HCT116 (cell line): Measurements from ENCODE around the gene TAF15. TPM values are rescaled to one million over a fixed set of nuclear protein-coding genes. Genes with fewer than 3 reads are reported as not detected.

Source experiments
- ATAC-seq: fragments of 200-7000 bp; cut with Tn5 transposase; 2 replicates; pipeline ENCODE4 v1.9.1; 2020; ENCODE audit warnings: mild to moderate bottlenecking, moderate library complexity
- BruUV-seq: library from RNA; stranded (reverse); fragments of 400-500 nt; replicated peaks from 2 replicates; lab custom pipeline; 2021; lab: Mats Ljungman, UMichigan
- CTCF ChIA-PET: fragments of 300-600 bp; sonication (Branson Sonifier 250); formaldehyde crosslinking; loops from one replicate; lab custom pipeline; 2021; ENCODE audit warnings: antibody characterized with exemption; lab: Charles Lee
- POLR2A ChIA-PET: fragments of 300-600, 350-600 bp; sonication (Branson Sonifier 250); formaldehyde crosslinking; loops from one replicate; lab custom pipeline; 2021; ENCODE audit warnings: antibody characterized with exemption; lab: Charles Lee
- RAD21 ChIA-PET, 2 experiments: fragments of 300-600 bp; sonication (Branson Sonifier 250); formaldehyde crosslinking; loops; one replicate each; lab custom pipeline; 2023; ENCODE audit warnings: low total read pairs in 2 of 2; ENCODE audit not compliant: uncharacterized antibody in 2 of 2, unreplicated experiment in 2 of 2, low non-redundant PET in 1 of 2; lab: Charles Lee
- DNase-seq: peaks from one replicate; pipeline ENCODE4 v3.0.0-alpha.2; 2010; ENCODE audit warnings: low read depth, low spot score
- H2AFZ ChIP-seq: fragments of 200-600 bp; shearing (Covaris generic), sonication (generic); 2 replicates; pipeline ENCODE4 v1.6.1; 2017; ENCODE audit warnings: low read depth, mixed run types, mixed read lengths, antibody characterized with exemption, low read length; ENCODE audit not compliant: poor library complexity, severe bottlenecking
- H3K27ac ChIP-seq: 2 replicates; pipeline ENCODE4 v1.5.1; 2012; ENCODE audit warnings: low read depth, low read length
- H3K27me3 ChIP-seq: fragments of 200-600 bp; sonication (generic); 2 replicates; pipeline ENCODE4 v1.6.1; 2016; ENCODE audit warnings: mixed run types, low read length, mixed read lengths; ENCODE audit not compliant: insufficient read depth
- H3K36me3 ChIP-seq, 2 experiments: fragments of 200-500 bp in 1 of 2; fragments of 200-600 bp in 1 of 2; sonication (Bioruptor generic) in 1 of 2; sonication (generic) in 1 of 2; 2 replicates each; pipeline versions ENCODE4 v1.5.1 to v1.6.1; 2014 to 2016; ENCODE audit warnings: low read length in 2 of 2, inconsistent platforms in 1 of 2, mixed read lengths in 1 of 2, mixed run types in 1 of 2; ENCODE audit not compliant: insufficient read depth in 2 of 2, control insufficient read depth in 1 of 2
- H3K4me1 ChIP-seq, 2 experiments: fragments of 200-600 bp in 1 of 2; sonication (generic) in 1 of 2; 2 replicates each; pipeline versions ENCODE4 v1.5.1 to v1.6.1; 2012 to 2017; ENCODE audit warnings: low read length in 2 of 2, inconsistent platforms in 1 of 2, mild to moderate bottlenecking in 1 of 2, mixed read lengths in 1 of 2, mixed run types in 1 of 2, moderate library complexity in 1 of 2; ENCODE audit not compliant: insufficient read depth in 2 of 2, control insufficient read depth in 1 of 2
- H3K4me2 ChIP-seq: fragments of 200-600 bp; sonication (generic); 2 replicates; pipeline ENCODE4 v1.6.1; 2017; ENCODE audit warnings: mixed run types, low read length, mixed read lengths
- H3K4me3 ChIP-seq, 2 experiments: fragments of 200-600 bp in 1 of 2; sonication (generic) in 1 of 2; replicated peaks in 1 of 2; 2 replicates each; pipeline ENCODE4 v1.5.1; 2011 to 2016; ENCODE audit warnings: low read length in 2 of 2, control low read depth in 1 of 2, low read depth in 1 of 2, mild to moderate bottlenecking in 1 of 2, mixed read lengths in 1 of 2, mixed run types in 1 of 2
- H3K79me2 ChIP-seq: fragments of 200-600 bp; sonication (generic); 2 replicates; pipeline ENCODE4 v1.6.1; 2017; ENCODE audit warnings: mild to moderate bottlenecking, mixed run types, low read length, moderate library complexity, mixed read lengths; ENCODE audit not compliant: insufficient read depth
- H3K9ac ChIP-seq: fragments of 200-600 bp; sonication (generic); 2 replicates; pipeline ENCODE4 v1.6.1; 2016; ENCODE audit warnings: low read length, mixed read lengths
- H3K9me2 ChIP-seq: fragments of 200-600 bp; sonication (generic), shearing (Covaris generic); 2 replicates; pipeline ENCODE4 v1.6.1; 2017; ENCODE audit warnings: mixed run types, mild to moderate bottlenecking, moderate library complexity; ENCODE audit not compliant: insufficient read depth
- H3K9me3 ChIP-seq, 2 experiments: fragments of 200-500 bp in 1 of 2; fragments of 200-600 bp in 1 of 2; sonication (Bioruptor generic) in 1 of 2; sonication (generic) in 1 of 2; 2 replicates each; pipeline ENCODE4 v1.6.1; 2014 to 2017; ENCODE audit warnings: low read length in 2 of 2, mixed read lengths in 2 of 2, inconsistent platforms in 1 of 2, low read depth in 1 of 2, mild to moderate bottlenecking in 1 of 2, mixed run types in 1 of 2, moderate library complexity in 1 of 2; ENCODE audit not compliant: control insufficient read depth in 1 of 2, insufficient read depth in 1 of 2
- H4K20me1 ChIP-seq: fragments of 200-600 bp; sonication (generic), shearing (Covaris generic); 2 replicates; pipeline ENCODE4 v1.6.1; 2017; ENCODE audit warnings: mixed run types, mild to moderate bottlenecking, moderate library complexity; ENCODE audit not compliant: insufficient read depth
- ATF3 ChIP-seq: IDR thresholded peaks from 2 replicates; pipeline ENCODE4 v1.6.1; 2012
- CEBPB ChIP-seq: IDR thresholded peaks from 2 replicates; pipeline ENCODE4 v1.6.1; 2012; ENCODE audit warnings: low read depth
- EGR1 ChIP-seq: IDR thresholded peaks from 2 replicates; pipeline ENCODE4 v1.6.1; 2012; ENCODE audit warnings: low read depth
- ELF1 ChIP-seq: IDR thresholded peaks from 2 replicates; pipeline ENCODE4 v1.6.1; 2012; ENCODE audit warnings: low read depth, borderline replicate concordance
- EZH2 ChIP-seq: fragments of 200-600 bp; sonication (generic); IDR thresholded peaks from 2 replicates; pipeline ENCODE4 v1.6.1; 2017; ENCODE audit warnings: antibody characterized with exemption, mixed run types
- FOSL1 ChIP-seq: IDR thresholded peaks from 2 replicates; pipeline ENCODE4 v1.6.1; 2012; ENCODE audit warnings: low read depth
- RAD21 ChIP-seq: IDR thresholded peaks from 2 replicates; pipeline ENCODE4 v1.6.1; 2012; ENCODE audit warnings: low read depth, mild to moderate bottlenecking
- SRF ChIP-seq: IDR thresholded peaks from 2 replicates; pipeline ENCODE4 v1.6.1; 2012; ENCODE audit warnings: low read depth
- ZFX ChIP-seq: fragments of 450-650 bp; IDR thresholded peaks from 2 replicates; pipeline ENCODE4 v1.6.1; 2017
- ZNF274 ChIP-seq: fragments of 200-500 bp; sonication (Bioruptor generic); IDR thresholded peaks from 2 replicates; pipeline ENCODE4 v1.6.1; 2014; ENCODE audit warnings: mild to moderate bottlenecking, low read depth, low read length, inconsistent platforms
- intact Hi-C: fragments of 100-400 bp; cut with micrococcal nuclease; formaldehyde crosslinking; loops from 2 replicates; pipeline ENCODE4 v1.10.0; 2022
- total RNA-seq: library from RNA; stranded (reverse); gene quantifications from one replicate; pipeline ENCODE4 v1.2.1, GENCODE V29; 2021; ENCODE audit not compliant: unreplicated experiment
- TF ChIP-seq, protein P1 (sequence below): IDR thresholded peaks from 2 replicates; pipeline ENCODE4 v1.6.1; 2012
- TF ChIP-seq, protein P2 (sequence below), 3 experiments: fragments of 200-600 bp in 1 of 3; sonication (generic) in 1 of 3; IDR thresholded peaks in 2 of 3; conservative IDR thresholded peaks in 1 of 3; 2 replicates each; pipeline ENCODE4 v1.5.1; 2012 to 2017; ENCODE audit warnings: low read depth in 2 of 3, low read length in 2 of 3, antibody characterized with exemption in 1 of 3, borderline replicate concordance in 1 of 3, control low read depth in 1 of 3, mild to moderate bottlenecking in 1 of 3, mixed read lengths in 1 of 3, mixed run types in 1 of 3, moderate library complexity in 1 of 3; ENCODE audit not compliant: insufficient read depth in 1 of 3

The TAF15 gene
- total RNA-seq, 1 experiment from 2014 or later: 346 TPM

GRCh38 chr17:35804658-35805192 is 4.6 kb upstream of the TAF15 start (continued):
- TF ChIP-seq ATF3: no peak
- TF ChIP-seq FOSL1: no peak
- peak; percentile 35; the same call in 1 of the 2 replicates for TF ChIP-seq SRF
- no peak for TF ChIP-seq EZH2
- TF ChIP-seq, all 23 proteins: peak for 5

- Histone ChIP-seq H3K79me2 (peaks cover 32% of the 10 kb centered on the region), H3K36me3 (0 out of 4 replicates have a peak, but pooled peaks cover 0 to 2% of the 10 kb centered on the region in 2 experiments), H3K4me1 (peaks cover 26 to 44% of the 10 kb centered on the region in 2 experiments), H3K27me3 (no peaks in the 10 kb centered on the region), H4K20me1 (peaks cover 22% of the 10 kb centered on the region), H3K9ac (0 out of 2 replicates have a peak overlapping the region, but pooled peaks have one; percentile 89), H3K4me2 (peak overlapping the region; percentile 92; the same call in 1 of the 2 replicates), H3K4me3 (peak overlapping the region in 1 of 2 experiments; percentile 89; a peak in 1 of 4 replicates), H2AFZ (no peak overlapping the region), H3K9me3 (no peaks in the 10 kb centered on the region), H3K27ac (no peak overlapping the region), H3K9me2 (no peaks in the 10 kb centered on the region)
- no peak for ATAC-seq
- ChIA-PET RAD21 (no interaction called here), POLR2A (interaction anchor here (1.6 to 3.9 kb wide), 4 partner anchors 11 to 43 kb away, joined by 8 to 41 read pairs (median 18); no protein-coding TSS in a partner anchor), CTCF (interaction anchor here (1.2 to 3.3 kb wide), 3 partner anchors 9 to 195 kb away, joined by 3 to 76 read pairs (median 6); no protein-coding TSS in a partner anchor)
- DNase-seq: no peak
- BruUV-seq: no TSS peak
- TF ChIP-seq EGR1 (no peak), ELF1 (no peak), CEBPB (no peak), FOSL1 (no peak), RAD21 (no peak), ATF3 (no peak), SRF (no peak), ZFX (no peak), ZNF274 (no peak)
- TF ChIP-seq, protein P1, sequence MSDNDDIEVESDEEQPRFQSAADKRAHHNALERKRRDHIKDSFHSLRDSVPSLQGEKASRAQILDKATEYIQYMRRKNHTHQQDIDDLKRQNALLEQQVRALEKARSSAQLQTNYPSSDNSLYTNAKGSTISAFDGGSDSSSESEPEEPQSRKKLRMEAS: no peak
- TF ChIP-seq, protein P2, sequence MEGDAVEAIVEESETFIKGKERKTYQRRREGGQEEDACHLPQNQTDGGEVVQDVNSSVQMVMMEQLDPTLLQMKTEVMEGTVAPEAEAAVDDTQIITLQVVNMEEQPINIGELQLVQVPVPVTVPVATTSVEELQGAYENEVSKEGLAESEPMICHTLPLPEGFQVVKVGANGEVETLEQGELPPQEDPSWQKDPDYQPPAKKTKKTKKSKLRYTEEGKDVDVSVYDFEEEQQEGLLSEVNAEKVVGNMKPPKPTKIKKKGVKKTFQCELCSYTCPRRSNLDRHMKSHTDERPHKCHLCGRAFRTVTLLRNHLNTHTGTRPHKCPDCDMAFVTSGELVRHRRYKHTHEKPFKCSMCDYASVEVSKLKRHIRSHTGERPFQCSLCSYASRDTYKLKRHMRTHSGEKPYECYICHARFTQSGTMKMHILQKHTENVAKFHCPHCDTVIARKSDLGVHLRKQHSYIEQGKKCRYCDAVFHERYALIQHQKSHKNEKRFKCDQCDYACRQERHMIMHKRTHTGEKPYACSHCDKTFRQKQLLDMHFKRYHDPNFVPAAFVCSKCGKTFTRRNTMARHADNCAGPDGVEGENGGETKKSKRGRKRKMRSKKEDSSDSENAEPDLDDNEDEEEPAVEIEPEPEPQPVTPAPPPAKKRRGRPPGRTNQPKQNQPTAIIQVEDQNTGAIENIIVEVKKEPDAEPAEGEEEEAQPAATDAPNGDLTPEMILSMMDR (IDR thresholded peaks at IDR 0.05 in 2 of 3, conservative IDR thresholded peaks at IDR 0.05 in 1 of 3; ENCODE audit: borderline replicate concordance in 1 of 3, insufficient read depth in 1 of 3, low read depth in 2 of 3, low read length in 2 of 3): no peak
- intact Hi-C loops: loop anchor here (10.0 kb wide), 1 partner anchor 193 kb away; no protein-coding TSS in a partner anchor
Measured at GRCh38 chr17:35807371-35808144, 1.7 kb upstream of the TAF15 start.
